LNCAP (cell line): Measurements from ENCODE around the gene SLC17A9.

ENCODE experiments used
- TF ChIP-seq, protein P1 (sequence below): fragments of 450-650 bp; IDR thresholded peaks from 2 replicates; pipeline ENCODE4 v1.5.1; 2017; ENCODE audit warnings: mild to moderate bottlenecking

The SLC17A9 gene

GRCh38 chr20:62945771-62946339 is 6.7 kb upstream of the SLC17A9 start:
- TF ChIP-seq, protein P1, sequence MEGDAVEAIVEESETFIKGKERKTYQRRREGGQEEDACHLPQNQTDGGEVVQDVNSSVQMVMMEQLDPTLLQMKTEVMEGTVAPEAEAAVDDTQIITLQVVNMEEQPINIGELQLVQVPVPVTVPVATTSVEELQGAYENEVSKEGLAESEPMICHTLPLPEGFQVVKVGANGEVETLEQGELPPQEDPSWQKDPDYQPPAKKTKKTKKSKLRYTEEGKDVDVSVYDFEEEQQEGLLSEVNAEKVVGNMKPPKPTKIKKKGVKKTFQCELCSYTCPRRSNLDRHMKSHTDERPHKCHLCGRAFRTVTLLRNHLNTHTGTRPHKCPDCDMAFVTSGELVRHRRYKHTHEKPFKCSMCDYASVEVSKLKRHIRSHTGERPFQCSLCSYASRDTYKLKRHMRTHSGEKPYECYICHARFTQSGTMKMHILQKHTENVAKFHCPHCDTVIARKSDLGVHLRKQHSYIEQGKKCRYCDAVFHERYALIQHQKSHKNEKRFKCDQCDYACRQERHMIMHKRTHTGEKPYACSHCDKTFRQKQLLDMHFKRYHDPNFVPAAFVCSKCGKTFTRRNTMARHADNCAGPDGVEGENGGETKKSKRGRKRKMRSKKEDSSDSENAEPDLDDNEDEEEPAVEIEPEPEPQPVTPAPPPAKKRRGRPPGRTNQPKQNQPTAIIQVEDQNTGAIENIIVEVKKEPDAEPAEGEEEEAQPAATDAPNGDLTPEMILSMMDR, result no peak

DNA sequence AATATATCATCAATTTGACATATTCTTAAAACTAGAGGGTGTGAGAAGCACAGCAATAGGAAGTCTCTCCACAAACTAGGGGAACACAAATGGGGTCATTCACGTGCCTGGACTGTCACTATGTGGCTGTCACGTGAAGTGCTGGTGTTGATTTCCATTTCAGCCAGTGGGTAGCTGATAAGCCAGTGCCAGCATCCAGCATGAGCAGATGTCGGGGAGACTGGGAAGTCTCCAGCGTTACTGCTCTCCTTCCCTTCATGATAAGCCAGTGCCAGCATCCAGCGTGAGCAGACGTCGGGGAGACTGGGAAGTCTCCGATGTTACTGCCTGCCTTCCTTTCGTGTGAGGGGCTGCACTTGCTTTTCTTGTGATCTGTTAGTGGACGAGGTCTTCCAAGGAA is 5.6 kb upstream of the SLC17A9 start:
- TF ChIP-seq, protein P1, result no peak

GRCh38 chr20:62947532-62948300 is 4.8 kb upstream of the SLC17A9 start:
- TF ChIP-seq, protein P1, result no peak

DNA sequence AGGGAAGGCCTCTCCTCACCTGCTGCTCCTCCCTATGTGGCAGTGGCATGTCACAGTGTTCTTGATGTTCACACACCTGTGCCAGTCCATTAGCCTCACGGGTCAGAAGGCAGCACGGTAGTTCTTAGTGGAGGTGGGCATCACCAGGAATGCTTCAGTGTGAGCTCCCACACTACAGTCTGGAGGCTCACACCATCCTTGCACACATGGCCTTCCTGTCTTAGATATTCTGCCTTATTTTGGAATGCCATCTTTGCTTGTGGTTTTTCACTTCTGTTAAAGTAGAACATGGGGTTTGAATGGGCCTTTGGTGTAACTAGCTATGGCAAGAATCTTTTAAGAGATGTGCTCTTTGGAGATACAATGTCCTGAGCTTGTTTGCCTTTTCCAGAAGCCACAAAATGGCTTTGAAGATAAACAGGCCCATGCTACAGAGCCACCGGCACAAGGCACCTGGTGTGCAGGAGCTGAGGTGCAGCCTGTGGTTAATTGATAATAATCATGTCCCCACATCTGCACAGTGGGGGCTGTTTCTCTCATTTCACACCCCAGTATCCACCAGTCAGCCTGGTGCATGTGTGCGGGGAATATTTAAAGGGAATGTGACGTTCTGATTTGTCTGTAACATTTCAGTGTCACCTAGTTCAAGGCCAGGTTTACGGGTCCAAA is 3.2 kb upstream of the SLC17A9 start:
- TF ChIP-seq, protein P1, result no peak

DNA sequence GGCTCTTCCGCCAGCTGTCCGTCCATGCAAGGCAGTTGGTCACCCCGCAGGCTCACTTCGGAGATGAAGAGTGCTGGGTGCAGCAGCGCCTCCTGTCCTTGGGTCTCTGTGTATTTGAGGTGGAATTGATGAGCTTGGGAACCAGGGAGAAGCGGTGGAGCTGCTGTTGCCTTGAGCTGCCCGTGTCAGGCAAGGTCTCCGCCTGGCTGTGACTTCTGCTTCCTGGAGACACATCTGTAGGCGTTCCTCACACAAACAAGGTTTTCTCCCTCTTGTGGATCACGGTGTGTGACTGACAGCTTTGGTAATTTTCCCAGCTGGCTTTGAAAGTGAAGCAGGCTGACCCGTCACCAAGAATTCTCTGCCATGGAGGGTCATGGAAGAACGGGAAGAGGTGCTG is 2.5 kb upstream of the SLC17A9 start:
- TF ChIP-seq, protein P1, result no peak

DNA sequence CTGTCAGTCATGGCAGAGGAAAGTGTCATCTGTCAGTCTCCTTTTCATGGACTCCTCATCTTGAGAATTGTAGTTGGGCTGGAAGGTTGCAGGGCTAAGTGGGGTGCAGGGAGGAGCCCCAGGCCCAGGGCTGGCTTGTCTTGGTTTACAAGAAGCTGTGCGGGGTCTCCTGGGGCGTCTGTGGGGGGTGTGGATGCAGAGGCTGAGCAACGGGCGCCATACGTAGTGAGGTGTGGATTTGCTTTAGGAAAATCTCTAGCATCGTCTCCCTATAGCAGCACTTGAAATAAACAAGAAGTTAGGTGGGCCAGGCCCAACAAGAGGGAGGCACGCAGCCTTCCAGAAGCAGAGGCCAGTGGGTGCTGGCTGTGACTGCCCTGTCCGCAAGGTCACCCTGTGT is 1.8 kb upstream of the SLC17A9 start:
- TF ChIP-seq, protein P1, result no peak

DNA sequence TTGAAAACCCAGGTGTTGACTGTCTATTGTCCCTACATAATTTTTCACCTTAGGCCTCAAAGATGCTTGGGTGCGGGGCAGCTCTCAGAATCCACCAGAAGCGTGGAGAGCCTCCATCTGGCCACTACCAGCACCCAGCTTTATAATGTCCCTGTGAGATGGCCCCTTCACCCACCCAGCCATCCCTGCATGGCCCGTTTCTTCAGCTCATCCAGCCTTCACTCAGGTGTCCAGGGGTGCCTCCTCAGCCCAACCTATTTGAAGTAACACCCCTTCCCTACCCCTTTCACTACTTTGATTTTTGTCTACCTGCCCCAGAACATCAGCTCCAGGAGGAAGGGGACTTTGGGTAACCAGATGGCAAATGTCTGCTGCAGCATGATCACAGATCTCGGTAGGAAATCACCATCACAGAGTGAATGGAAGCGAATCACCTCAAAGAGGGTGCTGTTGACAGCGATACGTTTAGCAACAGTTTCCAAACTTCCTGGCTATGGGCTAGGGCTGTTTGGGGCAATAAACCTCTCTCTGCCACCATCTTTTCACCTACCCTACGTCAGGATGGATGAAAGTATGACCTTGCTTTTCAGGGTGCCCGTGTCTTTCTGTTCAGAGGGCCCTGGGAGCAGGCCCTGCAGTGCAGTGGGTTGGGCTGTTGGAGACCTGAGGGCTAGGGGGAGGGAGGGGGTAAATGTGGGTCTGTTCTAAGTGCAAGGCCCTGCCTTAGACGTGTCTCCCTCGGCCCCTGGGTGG is 1.2 kb upstream of the SLC17A9 start:
- TF ChIP-seq, protein P1, result no peak
